Endothelial cell of umbilical vein (primary cell): ENCODE measurements around the gene PALD1. TPM values are rescaled to one million over a fixed set of nuclear protein-coding genes. Genes with fewer than 3 reads are reported as not detected.

ENCODE experiments used
- BruUV-seq: library from RNA; stranded (reverse); fragments of 400-500 nt; replicated peaks from 2 replicates; lab custom pipeline; 2021; lab: Mats Ljungman, UMichigan
- CTCF ChIA-PET: fragments of 300-600, 350-600 bp; sonication (Branson Sonifier 250); formaldehyde crosslinking; loops from one replicate; lab custom pipeline; 2021; ENCODE audit warnings: antibody characterized with exemption, inconsistent platforms; lab: Charles Lee
- POLR2A ChIA-PET: fragments of 300-600, 350-600 bp; sonication (Branson Sonifier 250); formaldehyde crosslinking; loops from one replicate; lab custom pipeline; 2021; ENCODE audit warnings: antibody characterized with exemption, inconsistent platforms; lab: Charles Lee
- DNase-seq: peaks from one replicate; pipeline ENCODE4 v3.0.0-alpha.2; 2011; ENCODE audit warnings: low read depth, low spot score
- FAIRE-seq: peaks from 2 replicates; lab custom pipeline; 2011; peaks lifted over from hg19 to GRCh38; lab: Jason Lieb, UNC
- H2AFZ ChIP-seq: 2 replicates; pipeline ENCODE4 v1.6.0; 2012; ENCODE audit warnings: low read depth, low read length, control low read depth, inconsistent platforms
- H3K27ac ChIP-seq: 2 replicates; pipeline ENCODE4 v1.5.1; 2011; ENCODE audit warnings: low read depth, mild to moderate bottlenecking, control low read depth, low read length, moderate library complexity; ENCODE audit not compliant: insufficient read depth
- H3K27me3 ChIP-seq, 2 experiments: 2 replicates each; pipeline versions ENCODE4 v1.6.0 to v1.6.1; 2011; ENCODE audit warnings: low read length in 2 of 2, mixed read lengths in 1 of 2; ENCODE audit not compliant: control insufficient read depth in 2 of 2, insufficient read depth in 2 of 2
- H3K36me3 ChIP-seq, 2 experiments: 2 replicates in 1 of 2; 3 replicates in 1 of 2; pipeline ENCODE4 v1.5.1; 2011; ENCODE audit warnings: low read length in 2 of 2, mild to moderate bottlenecking in 1 of 2, moderate library complexity in 1 of 2; ENCODE audit not compliant: control insufficient read depth in 2 of 2, insufficient read depth in 2 of 2; ENCODE audit errors: extremely low read depth in 1 of 2
- H3K4me1 ChIP-seq: 3 replicates; pipeline ENCODE4 v1.5.1; 2011; ENCODE audit warnings: mild to moderate bottlenecking, low read length; ENCODE audit not compliant: control insufficient read depth, insufficient read depth; ENCODE audit errors: extremely low read depth
- H3K4me2 ChIP-seq: 2 replicates; pipeline ENCODE4 v1.6.1; 2011; ENCODE audit warnings: low read length, control low read depth, mixed read lengths; ENCODE audit not compliant: insufficient read depth
- H3K4me3 ChIP-seq, 3 experiments: fragments of 200-600 bp in 1 of 3; sonication (generic), shearing (Covaris generic) in 1 of 3; replicated peaks in 1 of 3; 2 replicates each; pipeline ENCODE4 v1.5.1; 2011 to 2016; ENCODE audit warnings: control low read depth in 3 of 3, low read length in 3 of 3, mild to moderate bottlenecking in 2 of 3, inconsistent platforms in 1 of 3, low read depth in 1 of 3, moderate library complexity in 1 of 3; ENCODE audit not compliant: insufficient read depth in 1 of 3
- H3K79me2 ChIP-seq: 2 replicates; pipeline ENCODE4 v1.6.0; 2012; ENCODE audit warnings: low read length, inconsistent platforms; ENCODE audit not compliant: control insufficient read depth, insufficient read depth
- H3K9ac ChIP-seq: replicated peaks from 2 replicates; pipeline ENCODE3; 2011; ENCODE audit warnings: low read length, control low read depth; ENCODE audit not compliant: insufficient read depth; ENCODE audit errors: extremely low read depth
- H3K9me1 ChIP-seq: replicated peaks from 3 replicates; pipeline ENCODE4 v1.6.0; 2011; ENCODE audit warnings: mild to moderate bottlenecking, low read length; ENCODE audit not compliant: control insufficient read depth, insufficient read depth; ENCODE audit errors: extremely low read depth
- H3K9me3 ChIP-seq: replicated peaks from 2 replicates; pipeline ENCODE4 v1.5.1; 2012; ENCODE audit warnings: low read length, inconsistent platforms; ENCODE audit not compliant: control insufficient read depth, insufficient read depth
- H4K20me1 ChIP-seq: replicated peaks from 2 replicates; pipeline ENCODE3; 2011; ENCODE audit warnings: mild to moderate bottlenecking, low read length; ENCODE audit not compliant: control insufficient read depth, insufficient read depth; ENCODE audit errors: extremely low read depth
- CTCF ChIP-seq, 2 donors: IDR thresholded peaks; 1 replicate in 1 of 2; 2 replicates in 1 of 2; pipeline ENCODE4 v1.5.1; 2011; ENCODE audit warnings: low read length in 2 of 2, mild to moderate bottlenecking in 2 of 2, moderate library complexity in 2 of 2, control low read depth in 1 of 2, inconsistent platforms in 1 of 2, low read depth in 1 of 2; ENCODE audit not compliant: insufficient read depth in 1 of 2; ENCODE audit errors: extremely low read depth in 1 of 2
- EZH2 ChIP-seq: IDR thresholded peaks from 2 replicates; pipeline ENCODE4 v1.6.1; 2012; ENCODE audit warnings: borderline replicate concordance, low read depth, mild to moderate bottlenecking, moderate library complexity, low read length, inconsistent platforms; ENCODE audit not compliant: severe bottlenecking
- FOS ChIP-seq: IDR thresholded peaks from 2 replicates; pipeline ENCODE4 v1.6.1; 2011; ENCODE audit warnings: mild to moderate bottlenecking, low read length, moderate library complexity, borderline replicate concordance; ENCODE audit not compliant: insufficient read depth
- GATA2 ChIP-seq: IDR thresholded peaks from 2 replicates; pipeline ENCODE4 v1.7.0; 2011; ENCODE audit warnings: low read depth, mild to moderate bottlenecking, moderate library complexity, mixed read lengths, low read length; ENCODE audit not compliant: insufficient read length, insufficient read depth
- JUN ChIP-seq: IDR thresholded peaks from 2 replicates; pipeline ENCODE4 v1.6.1; 2011; ENCODE audit warnings: borderline replicate concordance, low read depth; ENCODE audit not compliant: insufficient read length, insufficient read depth
- MAX ChIP-seq: IDR thresholded peaks from 2 replicates; pipeline ENCODE4 v1.6.1; 2011; ENCODE audit not compliant: insufficient read depth, insufficient read length
- MYC ChIP-seq: IDR thresholded peaks from one replicate; pipeline ENCODE4 v1.6.1; 2011; ENCODE audit warnings: mild to moderate bottlenecking, low read depth, low read length
- POLR2A ChIP-seq: IDR thresholded peaks from 2 replicates; pipeline ENCODE4 v1.6.1; 2012; ENCODE audit warnings: low read depth, mild to moderate bottlenecking, control low read depth, low read length
- POLR2AphosphoS5 ChIP-seq: IDR thresholded peaks from 2 replicates; pipeline ENCODE4 v1.6.1; 2012; ENCODE audit warnings: low read depth, mild to moderate bottlenecking, control low read depth, low read length, moderate library complexity; ENCODE audit not compliant: insufficient read depth
- dilution Hi-C: fragments of 300-500 bp; cut with MboI; formaldehyde crosslinking; loops from one replicate; pipeline ENCODE4 v1.15.0; 2019; ENCODE audit warnings: low sequenced_read_pairs; ENCODE audit not compliant: extremely low pct_ligation_motif_present
- intact Hi-C: fragments of 100-400 bp; cut with micrococcal nuclease; formaldehyde crosslinking; loops from one replicate; pipeline ENCODE4 v1.10.0; 2022
- polyA plus RNA-seq, 4 experiments: library from polyadenylated mRNA; depleted of rRNA in 3 of 4; stranded (reverse) in 3 of 4; unstranded in 1 of 4; fragments of >200 nt; gene quantifications; 2 replicates each; pipeline versions ENCODE4 v1.2.1 to v1.2.3, GENCODE V29; 2011 to 2012; ENCODE audit warnings: missing spikeins in 1 of 4
- total RNA-seq: library from RNA; stranded (reverse); gene quantifications from 2 replicates; pipeline ENCODE4 v1.2.3, GENCODE V29; 2021

The PALD1 gene
- total and polyA plus RNA-seq, 2 donors (not counting 3 experiments of a cell fraction or from before 2014, with no cell fraction given): 16.6 to 73.3 TPM

GRCh38 chr10:70551466-70551865 is 72.9 kb downstream of the PALD1 start:
- no peak overlapping the region for H3K9ac ChIP-seq
- intact Hi-C loops: no loop called here
- BruUV-seq: no TSS peak
- H3K4me2 ChIP-seq: no peak overlapping the region
- H3K27ac ChIP-seq: no peak overlapping the region
- H3K9me3 ChIP-seq: no peaks in the 10 kb centered on the region
- no peaks in the 10 kb centered on the region for H3K9me1 ChIP-seq
- FAIRE-seq (no peak), DNase-seq (no peak)
- no peaks in the 10 kb centered on the region for H4K20me1 ChIP-seq
- ChIA-PET POLR2A (no interaction called here), CTCF (interaction anchor here (0.6 to 2.1 kb wide), 7 partner anchors 24 to 328 kb away, joined by 3 to 8 read pairs (median 3); no protein-coding TSS in a partner anchor)
- H3K4me3 ChIP-seq: no peak overlapping the region
- dilution Hi-C loops: no loop called here
- no peaks in the 10 kb centered on the region for H3K79me2 ChIP-seq
- TF ChIP-seq POLR2AphosphoS5: no peak
- no peak for TF ChIP-seq GATA2
- TF ChIP-seq JUN: no peak
- TF ChIP-seq MYC: no peak
- TF ChIP-seq CTCF (IDR thresholded peaks at IDR 0.05; ENCODE audit: extremely low read depth in 1 of 2, insufficient read depth in 1 of 2, low read depth in 1 of 2, low read length in 2 of 2): no peak
- H2AFZ ChIP-seq: no peak overlapping the region
- peaks cover 0 to 4% of the 10 kb centered on the region in 2 experiments for H3K36me3 ChIP-seq
- H3K27me3 ChIP-seq: no peaks in the 10 kb centered on the region
- H3K4me1 ChIP-seq: no peaks in the 10 kb centered on the region

- intact Hi-C loops: no loop called here
- Histone ChIP-seq H4K20me1 (no peaks in the 10 kb centered on the region), H3K27me3 (no peaks in the 10 kb centered on the region), H3K9ac (no peak overlapping the region), H3K4me1 (no peaks in the 10 kb centered on the region), H3K4me3 (no peak overlapping the region), H3K27ac (no peak overlapping the region), H3K9me3 (no peaks in the 10 kb centered on the region), H3K9me1 (no peaks in the 10 kb centered on the region), H3K79me2 (no peaks in the 10 kb centered on the region), H3K36me3 (peaks cover 0 to 4% of the 10 kb centered on the region in 2 experiments), H2AFZ (no peak overlapping the region), H3K4me2 (no peak overlapping the region)
- TF ChIP-seq EZH2: no peak
- no peak for TF ChIP-seq MAX
- TF ChIP-seq FOS: no peak
- TF ChIP-seq CTCF (IDR thresholded peaks at IDR 0.05; ENCODE audit: extremely low read depth in 1 of 2, insufficient read depth in 1 of 2, low read depth in 1 of 2, low read length in 2 of 2): no peak
- no peak for TF ChIP-seq POLR2AphosphoS5
- TF ChIP-seq POLR2A: no peak
- TF ChIP-seq JUN: no peak
- TF ChIP-seq MYC: no peak
- TF ChIP-seq GATA2: no peak
- BruUV-seq: no TSS peak
- dilution Hi-C loops: no loop called here
- ChIA-PET CTCF (interaction anchor here (0.8 to 2.1 kb wide), 7 partner anchors 24 to 327 kb away, joined by 3 to 8 read pairs (median 4); no protein-coding TSS in a partner anchor), POLR2A (no interaction called here)
- FAIRE-seq (no peak), DNase-seq (no peak)
Observed at GRCh38 chr10:70551971-70552422, 73.4 kb downstream of the PALD1 start.
